Epithelial cell of prostate (primary cell): ENCODE measurements around the gene GRK5.
A peak's percentile ranks its signal among the peaks of the same experiment; 100 is the strongest.

ENCODE experiments used
- DNase-seq: peaks from one replicate; pipeline ENCODE4 v3.0.0-alpha.2; 2011; ENCODE audit warnings: low read depth, low spot score
- H3K27ac ChIP-seq: fragments of 450-650 bp; 2 replicates; pipeline ENCODE4 v1.5.1; 2017; ENCODE audit warnings: mild to moderate bottlenecking

GRK5 gene

GRCh38 chr10:119368991-119369869, 161.9 kb downstream of the GRK5 start:
- no peak for DNase-seq
- no peak overlapping the region for H3K27ac ChIP-seq

- peak overlapping the region; percentile 7 for H3K27ac ChIP-seq
- DNase-seq, result no peak
Observed at GRCh38 chr10:119370111-119370741, 162.9 kb downstream of the GRK5 start.

- no peak overlapping the region for H3K27ac ChIP-seq
Observed at GRCh38 chr10:119370972-119371703, 163.8 kb downstream of the GRK5 start.

GRCh38 chr10:119371704-119372663, 164.6 kb downstream of the GRK5 start:
- DNase-seq, result no peak
- H3K27ac ChIP-seq, result no peak overlapping the region

More at GRCh38 chr10:119370972-119371703, 163.8 kb downstream of the GRK5 start:
- DNase-seq, result no peak

- DNase-seq, result no peak
- no peak overlapping the region for H3K27ac ChIP-seq
Observed at GRCh38 chr10:119373294-119374102, 166.1 kb downstream of the GRK5 start.

GRCh38 chr10:119374236-119374635, 166.9 kb downstream of the GRK5 start:
- H3K27ac ChIP-seq, result no peak overlapping the region
- DNase-seq, result no peak

GRCh38 chr10:119375574-119376272, 168.4 kb downstream of the GRK5 start:
- no peak for DNase-seq
- H3K27ac ChIP-seq, result no peak overlapping the region

GRCh38 chr10:119377451-119377957, 170.1 kb downstream of the GRK5 start:
- no peak for DNase-seq
- H3K27ac ChIP-seq, result no peak overlapping the region

- DNase-seq, result no peak
Observed at GRCh38 chr10:119377958-119378736, 170.8 kb downstream of the GRK5 start.

GRCh38 chr10:119378737-119379067, 171.3 kb downstream of the GRK5 start:
- DNase-seq, result no peak
- H3K27ac ChIP-seq, result no peak overlapping the region

More at GRCh38 chr10:119377958-119378736, 170.8 kb downstream of the GRK5 start:
- H3K27ac ChIP-seq, result no peak overlapping the region

GRCh38 chr10:119379466-119380071, 172.2 kb downstream of the GRK5 start:
- no peak for DNase-seq
- H3K27ac ChIP-seq, result no peak overlapping the region

GRCh38 chr10:119383174-119383856, 175.9 kb downstream of the GRK5 start:
- DNase-seq, result no peak
- no peak overlapping the region for H3K27ac ChIP-seq

GRCh38 chr10:119384127-119384526, 176.8 kb downstream of the GRK5 start:
- no peak for DNase-seq
- H3K27ac ChIP-seq, result no peak overlapping the region

- DNase-seq, result no peak
- no peak overlapping the region for H3K27ac ChIP-seq
Observed at GRCh38 chr10:119386666-119387065, 179.3 kb downstream of the GRK5 start.

- H3K27ac ChIP-seq, result no peak overlapping the region
- no peak for DNase-seq
Observed at GRCh38 chr10:119388849-119389345, 181.5 kb downstream of the GRK5 start.
